K562 (cell line): ENCODE data around the gene TAF11. TPM values are rescaled to one million over a fixed set of nuclear protein-coding genes. Genes with fewer than 3 reads are reported as not detected.

ENCODE experiments used
- ATF4 ChIP-seq: fragments of 450-650 bp; formaldehyde crosslinking; IDR thresholded peaks from 2 replicates; pipeline ENCODE4 v1.4.0; 2022; ENCODE audit warnings: mild to moderate bottlenecking, moderate library complexity
- CREM ChIP-seq: IDR thresholded peaks from 2 replicates; pipeline ENCODE4 v1.6.1; 2014; ENCODE audit warnings: antibody characterized with exemption, low read depth
- E2F3 ChIP-seq: fragments of 250-450 bp; sonication (Bioruptor Pico); IDR thresholded peaks from 2 replicates; pipeline ENCODE4 v1.4.0; 2020; ENCODE audit warnings: mild to moderate bottlenecking
- ETV5 ChIP-seq: sonication (generic); formaldehyde crosslinking; IDR thresholded peaks from 2 replicates; pipeline ENCODE4 v1.4.0; 2020; ENCODE audit warnings: low read depth, mild to moderate bottlenecking, missing genetic modification reagents
- GTF2A2 ChIP-seq: IDR thresholded peaks from 2 replicates; pipeline ENCODE4 v1.6.1; 2016; ENCODE audit warnings: mild to moderate bottlenecking, missing genetic modification characterization, missing compliant biosample characterization
- KLF13 ChIP-seq: fragments of 450-650 bp; IDR thresholded peaks from 2 replicates; pipeline ENCODE4 v1.6.1; 2016; ENCODE audit warnings: missing genetic modification characterization, low read depth, mild to moderate bottlenecking, missing compliant biosample characterization, moderate library complexity, borderline replicate concordance
- MBD2 ChIP-seq: sonication (generic); IDR thresholded peaks from 2 replicates; pipeline ENCODE4 v1.6.1; 2016; ENCODE audit warnings: low read depth, borderline replicate concordance
- MCM5 ChIP-seq: fragments of 450-650 bp; IDR thresholded peaks from 2 replicates; pipeline ENCODE4 v1.6.1; 2016; ENCODE audit warnings: low read depth
- TAF15 ChIP-seq: fragments of 200-400 bp; formaldehyde crosslinking; IDR thresholded peaks from 2 replicates; pipeline ENCODE4 v1.6.1; 2017; ENCODE audit warnings: mild to moderate bottlenecking, low read depth, low read length, moderate library complexity
- TSHZ1 ChIP-seq: fragments of 250-450 bp; sonication (Bioruptor Pico); IDR thresholded peaks from 2 replicates; pipeline ENCODE4 v1.4.0; 2020; ENCODE audit warnings: mild to moderate bottlenecking, moderate library complexity
- YBX1 ChIP-seq: fragments of 450-650 bp; IDR thresholded peaks from 2 replicates; pipeline ENCODE4 v1.7.1; 2016; ENCODE audit warnings: mild to moderate bottlenecking
- ZBTB49 ChIP-seq: sonication (generic); formaldehyde crosslinking; IDR thresholded peaks from 2 replicates; pipeline ENCODE4 v1.8.0; 2022; ENCODE audit warnings: missing genetic modification reagents, mild to moderate bottlenecking, borderline replicate concordance
- ZC3H8 ChIP-seq: fragments of 450-650 bp; IDR thresholded peaks from 2 replicates; pipeline ENCODE4 v1.6.1; 2017
- ZFP36 ChIP-seq: fragments of 150-350 bp; IDR thresholded peaks from 2 replicates; pipeline ENCODE4 v1.6.1; 2018; ENCODE audit warnings: low read length, low read depth; ENCODE audit not compliant: partially characterized antibody
- ZNF3 ChIP-seq: fragments of 250-450 bp; sonication (Bioruptor Pico); IDR thresholded peaks from 2 replicates; pipeline ENCODE4 v1.5.0; 2021; ENCODE audit warnings: mild to moderate bottlenecking, moderate library complexity
- ZNF583 ChIP-seq: fragments of 250-450 bp; sonication (Bioruptor Pico); IDR thresholded peaks from 2 replicates; pipeline ENCODE4 v1.4.0; 2020
- polyA plus RNA-seq, 8 experiments: library from polyadenylated mRNA; depleted of rRNA in 4 of 8; stranded (reverse) in 5 of 8; unstranded in 3 of 8; fragments of >200 nt; fragmentation: Nextera tagmentation in 2 of 8; fragmentation: Illumina TruSeq in 1 of 8; extraction: Ambion mirVana in 2 of 8; extraction: Trizol in 1 of 8; gene quantifications; 2 replicates each; pipeline versions ENCODE4 v1.2.1 to v1.2.3, GENCODE V29; 2011 to 2014; ENCODE audit warnings: inconsistent platforms in 1 of 8, missing spikeins in 1 of 8
- total RNA-seq, 7 experiments: library from RNA; depleted of rRNA in 6 of 7; stranded (reverse); fragments of >200 nt in 6 of 7; fragmentation: Illumina TruSeq in 2 of 7; extraction: Trizol in 2 of 7; gene quantifications; 2 replicates each; pipeline versions ENCODE4 v1.2.1 to v1.2.3, GENCODE V29; 2011 to 2021; ENCODE audit warnings: low replicate concordance in 1 of 7
- TF ChIP-seq, protein P1 (sequence below): sonication (generic); formaldehyde crosslinking; IDR thresholded peaks from 2 replicates; pipeline ENCODE4 v1.8.1; 2023; ENCODE audit warnings: mild to moderate bottlenecking, missing genetic modification reagents
- TF ChIP-seq, protein P2 (sequence below): fragments of 250-450 bp; sonication (Bioruptor Pico); IDR thresholded peaks from 2 replicates; pipeline ENCODE4 v1.8.0; 2021; ENCODE audit warnings: borderline replicate concordance, mild to moderate bottlenecking, moderate library complexity; ENCODE audit not compliant: poor library complexity, severe bottlenecking
- TF ChIP-seq, protein P3 (sequence below): fragments of 250-450 bp; sonication (Bioruptor Pico); IDR thresholded peaks from 2 replicates; pipeline ENCODE4 v1.4.0; 2020

TAF11 gene
- total and polyA plus RNA-seq, 9 of the 15 experiments (the other 6 are each of a cell fraction or from before 2014, with no cell fraction given) = 40.9 to 91.9 (median 71.9) TPM

GRCh38 chr6:34865107-34865506 is 22.7 kb downstream of the TAF11 start (continued):
- no peak for TF ChIP-seq GTF2A2 (tag)
- TF ChIP-seq MCM5 = no peak
- TF ChIP-seq, protein P1, sequence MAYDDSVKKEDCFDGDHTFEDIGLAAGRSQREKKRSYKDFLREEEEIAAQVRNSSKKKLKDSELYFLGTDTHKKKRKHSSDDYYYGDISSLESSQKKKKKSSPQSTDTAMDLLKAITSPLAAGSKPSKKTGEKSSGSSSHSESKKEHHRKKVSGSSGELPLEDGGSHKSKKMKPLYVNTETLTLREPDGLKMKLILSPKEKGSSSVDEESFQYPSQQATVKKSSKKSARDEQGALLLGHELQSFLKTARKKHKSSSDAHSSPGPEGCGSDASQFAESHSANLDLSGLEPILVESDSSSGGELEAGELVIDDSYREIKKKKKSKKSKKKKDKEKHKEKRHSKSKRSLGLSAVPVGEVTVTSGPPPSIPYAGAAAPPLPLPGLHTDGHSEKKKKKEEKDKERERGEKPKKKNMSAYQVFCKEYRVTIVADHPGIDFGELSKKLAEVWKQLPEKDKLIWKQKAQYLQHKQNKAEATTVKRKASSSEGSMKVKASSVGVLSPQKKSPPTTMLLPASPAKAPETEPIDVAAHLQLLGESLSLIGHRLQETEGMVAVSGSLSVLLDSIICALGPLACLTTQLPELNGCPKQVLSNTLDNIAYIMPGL (CRISPR knock-in tag) = no peak
- no peak for TF ChIP-seq ETV5 (CRISPR knock-in tag)
- TF ChIP-seq MBD2 = peak; percentile 67; the same call in 1 of the 2 replicates
- TF ChIP-seq TSHZ1 (CRISPR knock-in tag) = no peak
- TF ChIP-seq CREM = peak; percentile 59; the same call in 1 of the 2 replicates
- no peak for TF ChIP-seq KLF13 (tag)
- no peak for TF ChIP-seq ZNF3
- TF ChIP-seq ZC3H8 = no peak
- TF ChIP-seq ZBTB49 = no peak
- no peak for TF ChIP-seq ZNF583 (CRISPR knock-in tag)
- TF ChIP-seq ZFP36 = no peak
- no peak for TF ChIP-seq ATF4
- no peak for TF ChIP-seq E2F3 (CRISPR knock-in tag)
- no peak for TF ChIP-seq YBX1
- TF ChIP-seq, protein P2, sequence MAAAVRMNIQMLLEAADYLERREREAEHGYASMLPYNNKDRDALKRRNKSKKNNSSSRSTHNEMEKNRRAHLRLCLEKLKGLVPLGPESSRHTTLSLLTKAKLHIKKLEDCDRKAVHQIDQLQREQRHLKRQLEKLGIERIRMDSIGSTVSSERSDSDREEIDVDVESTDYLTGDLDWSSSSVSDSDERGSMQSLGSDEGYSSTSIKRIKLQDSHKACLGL (CRISPR knock-in tag) = no peak
- TF ChIP-seq, protein P3, sequence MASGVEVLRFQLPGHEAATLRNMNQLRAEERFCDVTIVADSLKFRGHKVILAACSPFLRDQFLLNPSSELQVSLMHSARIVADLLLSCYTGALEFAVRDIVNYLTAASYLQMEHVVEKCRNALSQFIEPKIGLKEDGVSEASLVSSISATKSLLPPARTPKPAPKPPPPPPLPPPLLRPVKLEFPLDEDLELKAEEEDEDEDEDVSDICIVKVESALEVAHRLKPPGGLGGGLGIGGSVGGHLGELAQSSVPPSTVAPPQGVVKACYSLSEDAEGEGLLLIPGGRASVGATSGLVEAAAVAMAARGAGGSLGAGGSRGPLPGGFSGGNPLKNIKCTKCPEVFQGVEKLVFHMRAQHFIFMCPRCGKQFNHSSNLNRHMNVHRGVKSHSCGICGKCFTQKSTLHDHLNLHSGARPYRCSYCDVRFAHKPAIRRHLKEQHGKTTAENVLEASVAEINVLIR (CRISPR knock-in tag) = no peak
- TF ChIP-seq TAF15 = no peak
